Stimulated activated CD4-positive, alpha-beta T cell treated with anti-CD3 and anti-CD28 coated beads, Interleukin-1b, Interleukin-23, amount 100 ng/mL, for 24 hours (primary cell): ENCODE measurements around the gene DRAM2.
"Not testable (repeated sequence)": the region's sequence is repeated elsewhere in the genome, so short reads cannot be mapped to it uniquely, and the experiment has no call there.

Source experiments
- DNase-seq, 4 experiments: peaks; one replicate each; pipeline ENCODE4 v3.0.0-alpha.2; 2020; ENCODE audit warnings: low read depth in 4 of 4, low spot score in 1 of 4

DRAM2 gene

GRCh38 chr1:111082421-111083203 is 57.3 kb downstream of the DRAM2 start:
- no peak for DNase-seq

GRCh38 chr1:111079329-111079728 is 60.6 kb downstream of the DRAM2 start:
- not testable (repeated sequence) for DNase-seq

- DNase-seq, result not testable (repeated sequence)
Observed at GRCh38 chr1:111077312-111077711, 62.6 kb downstream of the DRAM2 start.
